Small intestine (tissue), 7 donors: ENCODE results near the gene DAAM1. TPM values are rescaled to one million over a fixed set of nuclear protein-coding genes. Genes with fewer than 3 reads are reported as not detected.

ENCODE experiments used
- DNase-seq, 2 donors: peaks; one replicate each; pipeline versions ENCODE4 v3.0.0 to v3.0.0-alpha.2; 2013
- FAIRE-seq: peaks from 2 replicates; lab custom pipeline; 2012; peaks lifted over from hg19 to GRCh38; lab: Jason Lieb, UNC
- H3K27ac ChIP-seq, 3 donors: one replicate each; pipeline ENCODE4 v1.5.1; 2013; ENCODE audit warnings: low read length in 2 of 3, mild to moderate bottlenecking in 2 of 3, control low read depth in 1 of 3, inconsistent platforms in 1 of 3, low read depth in 1 of 3, moderate library complexity in 1 of 3
- H3K27me3 ChIP-seq, 3 donors: one replicate each; pipeline ENCODE4 v1.6.1; 2013; ENCODE audit warnings: low read length in 3 of 3, inconsistent platforms in 1 of 3; ENCODE audit not compliant: control insufficient read depth in 3 of 3, insufficient read depth in 3 of 3
- H3K36me3 ChIP-seq, 3 donors: one replicate each; pipeline ENCODE4 v1.6.1; 2013; ENCODE audit warnings: low read length in 3 of 3, inconsistent platforms in 1 of 3, low read depth in 1 of 3, mild to moderate bottlenecking in 1 of 3, moderate library complexity in 1 of 3; ENCODE audit not compliant: control insufficient read depth in 3 of 3, insufficient read depth in 2 of 3
- H3K4me1 ChIP-seq, 3 donors: one replicate each; pipeline ENCODE4 v1.6.1; 2013; ENCODE audit warnings: low read length in 2 of 3, inconsistent platforms in 1 of 3, low read depth in 1 of 3, mild to moderate bottlenecking in 1 of 3, moderate library complexity in 1 of 3; ENCODE audit not compliant: control insufficient read depth in 3 of 3, insufficient read depth in 2 of 3
- H3K4me3 ChIP-seq, 3 donors: one replicate each; pipeline ENCODE4 v1.5.1; 2013; ENCODE audit warnings: low read length in 3 of 3, control low read depth in 1 of 3, inconsistent platforms in 1 of 3, low read depth in 1 of 3, mild to moderate bottlenecking in 1 of 3, moderate library complexity in 1 of 3
- H3K9me3 ChIP-seq, 2 donors: one replicate each; pipeline ENCODE4 v1.6.1; 2013; ENCODE audit warnings: low read depth in 1 of 2, low read length in 1 of 2; ENCODE audit not compliant: control insufficient read depth in 2 of 2, insufficient read depth in 1 of 2
- WGBS, 3 donors: extraction: QIAGEN DNeasy Blood & Tissue Kit; methylation state at CpG; one replicate each; pipeline ENCODE4 v1.1.7; 2013; 5-methylcytosine and 5-hydroxymethylcytosine counted together
- polyA plus RNA-seq, 4 donors: library from polyadenylated mRNA; stranded (reverse) in 3 of 4; unstranded in 1 of 4; fragments of 200-250 nt in 3 of 4; fragments of 120-200 nt in 1 of 4; gene quantifications; one replicate each; pipeline versions ENCODE4 v1.2.1 to v1.2.3, GENCODE V29; 2013
- donor health status: healthy with polysubstance abuse.
- donor health status: control.
- donor health status: control.
- donor health status: Bipolar disorder and iron deficiency.
- donor health status: healthy.

DAAM1 gene
- polyA plus RNA-seq, 4 donors = 5.4 to 34.0 (median 11.9) TPM

GRCh38 chr14:59294662-59294992 lies 106.2 kb downstream of the DAAM1 start:
- FAIRE-seq (no peak), DNase-seq (no peak)
- Histone ChIP-seq H3K27ac (no peak overlapping the region), H3K4me3 (no peak overlapping the region), H3K27me3 (no peaks in the 10 kb centered on the region), H3K36me3 (peaks cover 0 to 15% (median 0%) of the 10 kb centered on the region in 3 donors), H3K4me1 (no peaks in the 10 kb centered on the region), H3K9me3 (no peaks in the 10 kb centered on the region)
- 53 to 84% (median 79%) methylated on average over 1 of the region's 1 CpG for WGBS, 3 donors

- FAIRE-seq = no peak
- no peaks in the 10 kb centered on the region for H3K27me3 ChIP-seq
- no peak overlapping the region for H3K4me3 ChIP-seq
- no peaks in the 10 kb centered on the region for H3K4me1 ChIP-seq
- H3K36me3 ChIP-seq = peaks cover 0 to 12% (median 0%) of the 10 kb centered on the region in 3 donors
- DNase-seq = no peak
- H3K27ac ChIP-seq = no peak overlapping the region
- H3K9me3 ChIP-seq = no peaks in the 10 kb centered on the region
Observed at GRCh38 chr14:59295951-59296350, 107.5 kb downstream of the DAAM1 start.

GRCh38 chr14:59296508-59296907 lies 108.0 kb downstream of the DAAM1 start:
- no peaks in the 10 kb centered on the region for H3K4me1 ChIP-seq
- H3K27ac ChIP-seq = no peak overlapping the region
- H3K4me3 ChIP-seq = no peak overlapping the region
- H3K9me3 ChIP-seq = no peaks in the 10 kb centered on the region
- H3K27me3 ChIP-seq = no peaks in the 10 kb centered on the region
- FAIRE-seq (no peak), DNase-seq (no peak)
- peaks cover 0 to 11% (median 0%) of the 10 kb centered on the region in 3 donors for H3K36me3 ChIP-seq
- WGBS, 3 donors = 77 to 94% (median 83%) methylated on average over 2 of the region's 2 CpGs

- no peak overlapping the region for H3K4me3 ChIP-seq
- no peak overlapping the region for H3K27ac ChIP-seq
- H3K36me3 ChIP-seq = peaks cover 0 to 5% (median 0%) of the 10 kb centered on the region in 3 donors
- H3K27me3 ChIP-seq = no peaks in the 10 kb centered on the region
- H3K4me1 ChIP-seq = no peaks in the 10 kb centered on the region
- FAIRE-seq (no peak), DNase-seq (no peak)
- WGBS, 3 donors = 58 to 71% (median 66%) methylated on average over 5 of the region's 5 CpGs
- no peaks in the 10 kb centered on the region for H3K9me3 ChIP-seq
Observed at GRCh38 chr14:59297071-59297776, 108.8 kb downstream of the DAAM1 start.

GRCh38 chr14:59299731-59300130 lies 111.3 kb downstream of the DAAM1 start:
- 78 to 100% (median 100%) methylated on average over 1 of the region's 1 CpG for WGBS, 3 donors
- no peak for FAIRE-seq

GRCh38 chr14:59301354-59301753 lies 112.9 kb downstream of the DAAM1 start:
- FAIRE-seq (no peak), DNase-seq (no peak)
- Histone ChIP-seq H3K27me3 (no peaks in the 10 kb centered on the region), H3K36me3 (no peaks in the 10 kb centered on the region), H3K9me3 (no peaks in the 10 kb centered on the region), H3K4me1 (peaks cover 0 to 4% (median 0%) of the 10 kb centered on the region in 3 donors), H3K4me3 (no peak overlapping the region), H3K27ac (no peak overlapping the region)
- WGBS, 3 donors = 61 to 87% (median 70%) methylated on average over 6 of the region's 6 CpGs

More at GRCh38 chr14:59299731-59300130, 111.3 kb downstream of the DAAM1 start:
- Histone ChIP-seq H3K36me3 (no peaks in the 10 kb centered on the region), H3K27me3 (no peaks in the 10 kb centered on the region), H3K4me3 (no peak overlapping the region), H3K27ac (no peak overlapping the region), H3K4me1 (no peaks in the 10 kb centered on the region), H3K9me3 (no peaks in the 10 kb centered on the region)
- no peak for DNase-seq

DNA sequence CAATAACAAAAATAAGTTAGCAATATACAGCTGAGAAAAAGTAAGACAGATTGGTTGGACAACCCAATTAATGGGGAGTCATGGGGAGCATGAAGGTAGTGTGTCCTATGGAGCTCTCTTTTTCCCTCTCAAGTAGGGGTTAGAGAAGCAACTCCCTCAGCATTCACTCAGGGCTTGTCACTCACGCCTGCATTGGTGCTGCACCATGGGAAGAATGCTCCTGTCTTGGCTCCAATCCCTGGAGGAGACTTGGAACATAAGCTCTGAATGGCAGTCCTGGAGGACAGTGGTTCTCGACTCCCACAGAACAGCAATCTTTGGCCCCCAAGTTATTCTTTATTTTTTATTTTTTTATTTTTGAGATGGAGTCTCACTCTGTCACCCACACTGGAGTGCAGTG lies 113.8 kb downstream of the DAAM1 start:
- no peaks in the 10 kb centered on the region for H3K9me3 ChIP-seq
- FAIRE-seq = no peak
- peaks cover 0 to 9% (median 0%) of the 10 kb centered on the region in 3 donors for H3K4me1 ChIP-seq
- DNase-seq = no peak
- H3K36me3 ChIP-seq = no peaks in the 10 kb centered on the region
- no peak overlapping the region for H3K27ac ChIP-seq
- no peaks in the 10 kb centered on the region for H3K27me3 ChIP-seq
- WGBS, 3 donors = 94 to 98% (median 98%) methylated on average over 2 of the region's 2 CpGs
- no peak overlapping the region for H3K4me3 ChIP-seq

DNA sequence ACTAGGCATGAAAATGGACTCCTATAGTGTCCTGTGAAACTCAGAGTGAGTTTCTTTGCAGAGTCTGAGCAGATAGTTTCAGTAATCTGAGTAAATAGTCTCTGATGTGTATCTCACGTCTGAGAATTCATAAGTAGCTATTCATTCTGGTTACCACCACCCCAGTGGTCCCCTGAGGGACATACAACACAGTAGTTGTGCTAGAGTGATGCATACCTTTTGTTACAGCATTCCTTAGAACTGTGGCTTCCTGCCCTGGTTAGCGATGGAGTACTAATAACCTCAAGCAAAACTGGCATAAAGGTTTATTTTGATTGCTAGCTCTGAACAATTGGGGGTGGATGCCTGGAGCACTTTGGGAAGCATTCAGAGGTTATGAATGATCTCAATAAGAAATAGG lies 114.7 kb downstream of the DAAM1 start:
- Histone ChIP-seq H3K4me1 (peaks cover 0 to 9% (median 0%) of the 10 kb centered on the region in 3 donors), H3K27ac (no peak overlapping the region), H3K4me3 (no peak overlapping the region), H3K27me3 (no peaks in the 10 kb centered on the region), H3K9me3 (no peaks in the 10 kb centered on the region), H3K36me3 (no peaks in the 10 kb centered on the region)
- FAIRE-seq (no peak), DNase-seq (no peak)
- WGBS, 3 donors = 84 to 91% (median 86%) methylated on average over 2 of the region's 2 CpGs

DNA sequence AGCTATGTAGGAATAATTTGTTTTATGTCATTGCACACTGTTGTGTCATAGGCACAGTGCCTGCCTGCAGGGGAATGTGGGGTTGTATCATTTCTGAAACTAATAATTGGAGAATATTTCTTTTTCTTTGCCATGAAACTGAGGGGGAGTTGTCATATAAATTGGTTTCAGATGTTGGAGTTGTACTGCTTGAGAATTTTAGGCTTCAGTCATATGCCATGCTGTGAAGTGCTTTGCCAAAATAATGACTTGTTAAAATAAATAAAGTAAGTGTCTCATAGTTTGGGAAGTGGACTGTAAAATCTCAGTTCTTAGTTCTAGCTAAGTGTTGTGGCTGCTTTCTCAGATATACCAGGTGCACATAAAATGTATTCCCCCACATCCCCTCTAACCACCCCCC lies 116.8 kb downstream of the DAAM1 start:
- H3K27me3 ChIP-seq = no peaks in the 10 kb centered on the region
- H3K36me3 ChIP-seq = no peaks in the 10 kb centered on the region
- H3K9me3 ChIP-seq = no peaks in the 10 kb centered on the region
- peaks cover 0 to 18% (median 0%) of the 10 kb centered on the region in 3 donors for H3K4me1 ChIP-seq
- FAIRE-seq = no peak
- H3K27ac ChIP-seq = no peak overlapping the region
- no peak overlapping the region for H3K4me3 ChIP-seq
- DNase-seq = no peak
